Effector memory CD4-positive, alpha-beta T cell (primary cell): ENCODE results near the gene IDH1.
A peak's percentile ranks its signal among the peaks of the same experiment; 100 is the strongest.
"Not testable (repeated sequence)": the region's sequence is repeated elsewhere in the genome, so short reads cannot be mapped to it uniquely, and the experiment has no call there.

Source experiments
- DNase-seq, 3 donors: peaks; one replicate each; pipeline ENCODE4 v3.0.0-alpha.2; 2020
- H3K27ac ChIP-seq: 2 replicates; pipeline ENCODE4 v1.7.0; 2013; ENCODE audit warnings: mild to moderate bottlenecking, low read length, moderate library complexity; ENCODE audit not compliant: insufficient read depth, poor library complexity, severe bottlenecking
- H3K27me3 ChIP-seq: replicated peaks from 2 replicates; pipeline ENCODE4 v1.7.0; 2013; ENCODE audit warnings: mild to moderate bottlenecking, low read length; ENCODE audit not compliant: insufficient read depth, control insufficient read depth, poor library complexity, severe bottlenecking
- H3K36me3 ChIP-seq: 2 replicates; pipeline ENCODE4 v1.7.0; 2013; ENCODE audit warnings: mild to moderate bottlenecking, low read length, moderate library complexity; ENCODE audit not compliant: control insufficient read depth, insufficient read depth
- H3K4me1 ChIP-seq: 2 replicates; pipeline ENCODE4 v1.7.0; 2013; ENCODE audit warnings: low read length, mild to moderate bottlenecking; ENCODE audit not compliant: control insufficient read depth, insufficient read depth, poor library complexity, severe bottlenecking
- H3K4me3 ChIP-seq: 2 replicates; pipeline ENCODE4 v1.7.0; 2013; ENCODE audit warnings: low read length, low read depth, mild to moderate bottlenecking; ENCODE audit not compliant: insufficient read depth, poor library complexity, severe bottlenecking
- H3K9me3 ChIP-seq: 2 replicates; pipeline ENCODE4 v1.7.0; 2013; ENCODE audit warnings: mild to moderate bottlenecking, low read length, moderate library complexity; ENCODE audit not compliant: control insufficient read depth

IDH1 gene

GRCh38 chr2:208256849-208257813, 2.3 kb upstream of the IDH1 start:
- H3K4me1 ChIP-seq, H3K27me3 ChIP-seq, H3K9me3 ChIP-seq, H3K4me3 ChIP-seq, H3K27ac ChIP-seq, DNase-seq, H3K36me3 ChIP-seq: not testable (repeated sequence)

GRCh38 chr2:208256192-208256782, 1.4 kb upstream of the IDH1 start:
- Histone ChIP-seq H3K36me3 (no peaks in the 10 kb centered on the region), H3K9me3 (no peaks in the 10 kb centered on the region), H3K4me3 (no peak overlapping the region), H3K27ac (no peak overlapping the region), H3K4me1 (peaks cover 6% of the 10 kb centered on the region), H3K27me3 (no peaks in the 10 kb centered on the region)
- no peak for DNase-seq

- peak overlapping the region; percentile 38 for H3K27ac ChIP-seq
- no peaks in the 10 kb centered on the region for H3K27me3 ChIP-seq
- H3K4me1 ChIP-seq = peaks cover 6% of the 10 kb centered on the region
- no peak for DNase-seq
- no peaks in the 10 kb centered on the region for H3K9me3 ChIP-seq
- no peaks in the 10 kb centered on the region for H3K36me3 ChIP-seq
- peak overlapping the region; percentile 69 for H3K4me3 ChIP-seq
Measured at GRCh38 chr2:208255557-208256106, 761 bp upstream of the IDH1 start.

- H3K9me3 ChIP-seq = no peaks in the 10 kb centered on the region
- DNase-seq = peak; percentile 70 to 78 (median 76)
- peak overlapping the region; percentile 43 for H3K27ac ChIP-seq
- peak overlapping the region; percentile 69 for H3K4me3 ChIP-seq
- no peaks in the 10 kb centered on the region for H3K36me3 ChIP-seq
- no peaks in the 10 kb centered on the region for H3K27me3 ChIP-seq
- peaks cover 6% of the 10 kb centered on the region for H3K4me1 ChIP-seq
Measured at GRCh38 chr2:208254118-208254870, 577 bp downstream of the IDH1 start.

GRCh38 chr2:208253600-208254117, 1.2 kb downstream of the IDH1 start:
- Histone ChIP-seq H3K9me3 (no peaks in the 10 kb centered on the region), H3K27me3 (no peaks in the 10 kb centered on the region), H3K4me3 (peak overlapping the region; percentile 69), H3K36me3 (peaks cover under 1% of the 10 kb centered on the region), H3K27ac (peak overlapping the region; percentile 43), H3K4me1 (peaks cover 6% of the 10 kb centered on the region)
- DNase-seq = no peak

GRCh38 chr2:208252716-208253492, 2.0 kb downstream of the IDH1 start:
- Histone ChIP-seq H3K27me3 (no peaks in the 10 kb centered on the region), H3K27ac (no peak overlapping the region), H3K9me3 (no peaks in the 10 kb centered on the region), H3K36me3 (peaks cover 7% of the 10 kb centered on the region), H3K4me1 (peaks cover 6% of the 10 kb centered on the region), H3K4me3 (no peak overlapping the region)
- no peak for DNase-seq

GRCh38 chr2:208251098-208251497, 3.8 kb downstream of the IDH1 start:
- no peak for DNase-seq
- H3K4me1 ChIP-seq = peaks cover 6% of the 10 kb centered on the region
- H3K27me3 ChIP-seq = no peaks in the 10 kb centered on the region
- H3K36me3 ChIP-seq = peaks cover 11% of the 10 kb centered on the region
- no peak overlapping the region for H3K4me3 ChIP-seq
- H3K27ac ChIP-seq = no peak overlapping the region
- H3K9me3 ChIP-seq = no peaks in the 10 kb centered on the region

- peaks cover 11% of the 10 kb centered on the region for H3K36me3 ChIP-seq
- no peaks in the 10 kb centered on the region for H3K27me3 ChIP-seq
- DNase-seq = no peak
- H3K27ac ChIP-seq = no peak overlapping the region
- no peak overlapping the region for H3K4me3 ChIP-seq
- peaks cover 6% of the 10 kb centered on the region for H3K4me1 ChIP-seq
- H3K9me3 ChIP-seq = no peaks in the 10 kb centered on the region
Measured at GRCh38 chr2:208250388-208250787, 4.5 kb downstream of the IDH1 start.

GRCh38 chr2:208249296-208249695, 5.6 kb downstream of the IDH1 start:
- peaks cover 6% of the 10 kb centered on the region for H3K4me1 ChIP-seq
- H3K4me3 ChIP-seq = no peak overlapping the region
- no peak for DNase-seq
- no peaks in the 10 kb centered on the region for H3K27me3 ChIP-seq
- H3K9me3 ChIP-seq = no peaks in the 10 kb centered on the region
- H3K36me3 ChIP-seq = peaks cover 14% of the 10 kb centered on the region
- H3K27ac ChIP-seq = no peak overlapping the region
